Neutrophil (primary cell): Measurements from ENCODE around the gene TXLNB.

ENCODE experiments used
- H3K27ac ChIP-seq: fragments of 200-600 bp; sonication (generic); 2 replicates; pipeline ENCODE4 v1.5.1; 2016; ENCODE audit warnings: mild to moderate bottlenecking, moderate library complexity
- H3K27me3 ChIP-seq: fragments of 200-600 bp; sonication (generic); 2 replicates; pipeline ENCODE4 v1.6.0; 2016; ENCODE audit warnings: mild to moderate bottlenecking
- H3K36me3 ChIP-seq: fragments of 200-600 bp; sonication (generic); 2 replicates; pipeline ENCODE4 v1.5.1; 2017
- H3K4me1 ChIP-seq, 2 experiments: fragments of 200-600 bp in 1 of 2; sonication (generic) in 1 of 2; 1 replicate in 1 of 2; 2 replicates in 1 of 2; pipeline versions ENCODE4 v1.5.1 to v1.6.1; 2013 to 2016; ENCODE audit warnings: low read depth in 1 of 2, low read length in 1 of 2, mild to moderate bottlenecking in 1 of 2, moderate library complexity in 1 of 2; ENCODE audit not compliant: control insufficient read depth in 1 of 2, insufficient read depth in 1 of 2
- H3K4me3 ChIP-seq, 2 experiments: fragments of 200-600 bp in 1 of 2; sonication (generic) in 1 of 2; 1 replicate in 1 of 2; 2 replicates in 1 of 2; pipeline ENCODE4 v1.5.1; 2013 to 2016; ENCODE audit warnings: low read depth in 1 of 2, low read length in 1 of 2, mild to moderate bottlenecking in 1 of 2, moderate library complexity in 1 of 2
- H3K9me3 ChIP-seq: fragments of 200-600 bp; sonication (generic); 2 replicates; pipeline ENCODE4 v1.5.1; 2016
- TF ChIP-seq, protein P1 (sequence below): fragments of 200-600 bp; sonication (generic); IDR thresholded peaks from 2 replicates; pipeline ENCODE4 v1.5.1; 2016; ENCODE audit warnings: antibody characterized with exemption

Gene TXLNB

DNA sequence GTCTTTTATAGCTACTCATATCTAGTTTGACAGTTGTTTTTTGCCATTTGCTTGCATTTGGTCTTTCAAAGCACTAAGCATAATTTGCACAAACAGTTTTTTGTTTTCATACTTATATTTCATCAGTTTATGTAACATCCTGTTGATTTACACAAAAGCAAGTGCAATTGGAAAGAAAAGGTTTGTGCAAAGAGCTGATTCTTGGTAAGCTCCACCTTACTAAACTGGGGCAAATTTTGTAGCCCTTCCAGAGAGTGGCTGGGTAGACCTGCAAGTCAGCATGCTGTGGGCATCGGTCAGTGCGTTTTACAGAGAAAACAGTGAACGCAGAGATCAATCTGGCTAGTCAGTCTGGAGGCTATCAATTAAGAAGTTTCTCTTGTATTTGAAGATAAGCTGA is 34.5 kb downstream of the TXLNB start:
- no peak overlapping the region for H3K27ac ChIP-seq
- no peak overlapping the region for H3K4me3 ChIP-seq
- TF ChIP-seq, protein P1, sequence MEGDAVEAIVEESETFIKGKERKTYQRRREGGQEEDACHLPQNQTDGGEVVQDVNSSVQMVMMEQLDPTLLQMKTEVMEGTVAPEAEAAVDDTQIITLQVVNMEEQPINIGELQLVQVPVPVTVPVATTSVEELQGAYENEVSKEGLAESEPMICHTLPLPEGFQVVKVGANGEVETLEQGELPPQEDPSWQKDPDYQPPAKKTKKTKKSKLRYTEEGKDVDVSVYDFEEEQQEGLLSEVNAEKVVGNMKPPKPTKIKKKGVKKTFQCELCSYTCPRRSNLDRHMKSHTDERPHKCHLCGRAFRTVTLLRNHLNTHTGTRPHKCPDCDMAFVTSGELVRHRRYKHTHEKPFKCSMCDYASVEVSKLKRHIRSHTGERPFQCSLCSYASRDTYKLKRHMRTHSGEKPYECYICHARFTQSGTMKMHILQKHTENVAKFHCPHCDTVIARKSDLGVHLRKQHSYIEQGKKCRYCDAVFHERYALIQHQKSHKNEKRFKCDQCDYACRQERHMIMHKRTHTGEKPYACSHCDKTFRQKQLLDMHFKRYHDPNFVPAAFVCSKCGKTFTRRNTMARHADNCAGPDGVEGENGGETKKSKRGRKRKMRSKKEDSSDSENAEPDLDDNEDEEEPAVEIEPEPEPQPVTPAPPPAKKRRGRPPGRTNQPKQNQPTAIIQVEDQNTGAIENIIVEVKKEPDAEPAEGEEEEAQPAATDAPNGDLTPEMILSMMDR: no peak

DNA sequence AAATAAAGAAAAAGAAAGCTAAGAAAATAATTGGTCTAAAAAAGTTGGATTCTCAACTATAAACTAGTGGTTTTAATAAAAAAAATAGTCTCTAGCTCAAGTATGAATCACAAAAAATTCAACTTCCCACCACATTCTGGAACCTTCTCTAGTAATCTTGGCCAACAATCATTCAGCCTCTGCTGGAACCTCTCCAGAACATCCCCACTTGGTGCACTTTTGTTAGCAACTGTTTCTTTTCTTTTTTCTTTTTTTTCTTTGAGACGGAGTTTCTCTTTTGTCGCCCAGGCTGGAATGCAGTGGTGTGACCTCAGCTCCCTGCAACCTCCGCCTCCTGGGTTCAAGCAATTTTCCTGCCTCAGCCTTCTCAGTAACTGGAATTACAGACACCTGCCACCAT is 35.7 kb downstream of the TXLNB start:
- no peaks in the 10 kb centered on the region for H3K27me3 ChIP-seq
- H3K4me1 ChIP-seq: peaks cover 5% of the 10 kb centered on the region in 2 experiments

More for the DNA sequence above, 34.5 kb downstream of the TXLNB start:
- H3K4me1 ChIP-seq: peaks cover 5% of the 10 kb centered on the region in 2 experiments
- H3K27me3 ChIP-seq: no peaks in the 10 kb centered on the region
- H3K9me3 ChIP-seq: no peaks in the 10 kb centered on the region
- H3K36me3 ChIP-seq: no peaks in the 10 kb centered on the region

DNA sequence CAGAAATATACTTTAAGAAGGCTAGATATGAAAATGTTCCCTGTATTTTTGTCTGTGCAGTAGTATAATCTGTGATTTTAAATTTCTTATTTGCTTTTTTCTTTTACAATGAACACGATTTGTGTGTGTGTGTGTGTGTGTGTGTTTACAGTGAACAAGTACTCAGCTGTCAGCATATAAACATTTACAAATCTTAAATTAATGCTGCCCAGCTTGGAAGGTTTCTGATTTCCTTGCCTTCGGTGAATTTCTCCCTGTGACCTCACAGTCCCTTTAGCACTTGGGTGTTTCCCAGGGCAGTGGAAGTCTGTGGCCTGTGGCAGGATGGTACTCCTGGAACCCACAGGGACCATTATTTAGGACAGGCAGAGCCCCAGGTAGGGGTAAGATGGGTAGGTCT is 37.6 kb downstream of the TXLNB start:
- TF ChIP-seq, protein P1: no peak
- H3K36me3 ChIP-seq: no peaks in the 10 kb centered on the region
- H3K4me3 ChIP-seq: no peak overlapping the region
- H3K27ac ChIP-seq: no peak overlapping the region
- H3K27me3 ChIP-seq: no peaks in the 10 kb centered on the region
- peaks cover 5% of the 10 kb centered on the region in 2 experiments for H3K4me1 ChIP-seq
- H3K9me3 ChIP-seq: no peaks in the 10 kb centered on the region

More for the DNA sequence above, 35.7 kb downstream of the TXLNB start:
- Histone ChIP-seq H3K36me3 (no peaks in the 10 kb centered on the region), H3K9me3 (no peaks in the 10 kb centered on the region), H3K27ac (no peak overlapping the region), H3K4me3 (no peak overlapping the region)
- TF ChIP-seq, protein P1: no peak

DNA sequence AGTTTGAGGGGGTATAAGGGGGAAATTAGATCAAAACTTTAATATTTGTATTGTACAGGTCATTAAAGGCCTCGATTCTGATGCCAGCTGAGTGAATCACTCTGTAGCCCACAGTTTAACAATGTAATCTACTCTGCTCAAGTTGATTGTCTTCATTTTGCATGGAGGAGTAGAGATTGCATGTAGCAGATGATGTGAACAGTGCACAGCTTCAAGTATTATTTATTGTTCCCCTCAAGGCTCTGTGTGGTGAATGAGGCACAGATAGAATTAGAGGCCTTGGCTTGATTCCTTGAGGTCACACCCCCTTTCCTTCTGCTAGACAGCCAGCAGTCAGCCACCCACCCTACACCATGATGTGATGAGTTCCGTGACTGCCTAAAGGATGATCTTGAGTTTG is 38.1 kb downstream of the TXLNB start:
- no peak overlapping the region for H3K27ac ChIP-seq
- H3K36me3 ChIP-seq: no peaks in the 10 kb centered on the region
- peaks cover 5% of the 10 kb centered on the region in 2 experiments for H3K4me1 ChIP-seq
- H3K9me3 ChIP-seq: no peaks in the 10 kb centered on the region
- TF ChIP-seq, protein P1: no peak
- H3K27me3 ChIP-seq: no peaks in the 10 kb centered on the region
- no peak overlapping the region for H3K4me3 ChIP-seq

DNA sequence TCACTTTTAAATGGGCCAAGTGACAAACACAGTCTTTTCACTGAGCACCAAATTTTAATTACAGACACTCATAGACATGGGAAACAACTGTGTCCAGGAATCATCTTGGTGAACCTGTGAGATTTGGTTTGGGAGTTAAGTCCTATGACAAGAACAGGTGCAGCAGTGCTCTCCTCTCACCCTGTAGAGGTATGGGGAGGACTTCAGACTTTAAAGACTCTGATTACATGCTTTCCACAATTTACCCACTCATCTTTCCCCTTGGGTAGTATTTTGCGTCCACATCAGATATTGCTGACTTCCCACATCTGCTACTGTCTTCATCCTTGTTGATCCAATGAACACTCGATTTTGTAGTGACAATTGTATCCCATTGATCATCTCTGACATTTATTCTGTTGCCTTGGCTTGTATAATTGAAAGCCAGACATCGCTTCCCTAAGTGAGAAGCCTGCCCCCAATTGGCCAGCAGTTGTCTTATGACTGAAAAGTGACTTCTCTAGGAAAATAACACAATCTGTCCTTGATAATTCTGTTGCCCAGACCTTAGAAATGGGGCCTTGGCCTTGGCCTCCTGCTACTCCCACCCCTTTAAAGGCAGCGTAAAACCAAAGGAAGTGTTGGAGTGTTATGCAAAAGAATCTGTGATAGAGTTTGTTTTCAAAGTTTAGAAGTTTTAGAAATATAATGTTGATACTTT is 40.0 kb downstream of the TXLNB start:
- no peak overlapping the region for H3K4me3 ChIP-seq
- no peaks in the 10 kb centered on the region for H3K9me3 ChIP-seq
- no peaks in the 10 kb centered on the region for H3K36me3 ChIP-seq
- TF ChIP-seq, protein P1: no peak
- H3K27me3 ChIP-seq: no peaks in the 10 kb centered on the region
- no peak overlapping the region for H3K27ac ChIP-seq
- no peaks in the 10 kb centered on the region for H3K4me1 ChIP-seq
